SK-N-MC (cell line): ENCODE measurements around the gene CD48.

Source experiments
- EZH2 ChIP-seq: fragments of 200-600 bp; sonication (generic); IDR thresholded peaks from one replicate; pipeline ENCODE4 v1.6.1; 2017; ENCODE audit warnings: antibody characterized with exemption
- FOXP2 ChIP-seq: optimal IDR thresholded peaks from 2 replicates; pipeline ENCODE3; 2011; ENCODE audit warnings: mild to moderate bottlenecking, moderate library complexity; ENCODE audit not compliant: insufficient read depth; ENCODE audit errors: extremely low read length, control extremely low read depth

- TF ChIP-seq EZH2: no peak
- no peak for TF ChIP-seq FOXP2
Observed at GRCh38 chr1:160741612-160742348, 30.2 kb upstream of the CD48 start.
